ENCODE measurements around the gene WDR11.

WDR11 gene

DNA sequence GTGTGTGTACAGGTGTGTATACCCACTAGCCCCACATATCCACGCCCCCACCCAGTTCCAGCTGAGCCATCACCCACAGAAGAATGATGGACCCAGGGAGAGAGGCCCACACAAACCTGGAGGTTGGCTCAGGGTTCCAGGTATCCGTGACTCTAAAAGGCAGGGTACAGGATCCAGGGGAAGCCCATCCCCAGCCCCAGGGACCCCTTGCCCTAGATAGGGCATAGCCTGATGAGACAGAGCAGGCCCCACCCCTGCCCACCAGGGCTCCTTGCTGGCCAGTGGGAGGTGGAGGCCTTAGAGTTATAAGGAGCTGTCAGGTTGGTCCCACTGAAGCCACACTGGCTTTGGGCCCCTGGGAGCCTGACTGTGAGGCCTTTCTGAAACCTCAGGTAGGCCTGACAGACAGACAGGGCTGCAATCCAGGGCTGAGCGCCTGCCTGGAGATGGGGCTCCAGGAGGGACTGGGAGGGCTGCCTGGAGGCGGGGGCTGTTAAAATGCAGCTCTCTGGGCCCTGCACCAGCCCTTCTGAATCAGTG lies 93.5 kb downstream of the WDR11 start:
- no peak for DNase-seq (ENCODE audit: low read depth)

DNA sequence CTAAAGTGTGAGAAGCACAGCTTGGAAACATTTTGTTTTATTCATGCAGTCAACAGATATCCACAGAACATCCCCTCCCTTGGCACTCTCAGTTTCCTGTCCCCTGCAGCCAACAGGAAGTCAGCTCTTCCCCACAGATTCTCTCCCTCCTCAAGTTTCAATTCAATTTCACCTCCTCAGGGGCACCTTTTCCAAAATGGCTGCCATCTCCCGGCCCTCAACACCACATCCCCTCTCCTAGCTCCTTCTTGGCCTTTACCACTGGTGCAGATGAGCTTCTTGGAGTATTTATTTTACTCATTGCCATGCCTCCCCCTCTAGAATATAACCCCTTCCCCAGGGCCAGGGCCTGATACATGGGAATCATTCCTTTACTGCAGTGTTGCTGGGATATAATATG lies 94.0 kb downstream of the WDR11 start:
- DNase-seq (ENCODE audit: low read depth) = no peak

DNA sequence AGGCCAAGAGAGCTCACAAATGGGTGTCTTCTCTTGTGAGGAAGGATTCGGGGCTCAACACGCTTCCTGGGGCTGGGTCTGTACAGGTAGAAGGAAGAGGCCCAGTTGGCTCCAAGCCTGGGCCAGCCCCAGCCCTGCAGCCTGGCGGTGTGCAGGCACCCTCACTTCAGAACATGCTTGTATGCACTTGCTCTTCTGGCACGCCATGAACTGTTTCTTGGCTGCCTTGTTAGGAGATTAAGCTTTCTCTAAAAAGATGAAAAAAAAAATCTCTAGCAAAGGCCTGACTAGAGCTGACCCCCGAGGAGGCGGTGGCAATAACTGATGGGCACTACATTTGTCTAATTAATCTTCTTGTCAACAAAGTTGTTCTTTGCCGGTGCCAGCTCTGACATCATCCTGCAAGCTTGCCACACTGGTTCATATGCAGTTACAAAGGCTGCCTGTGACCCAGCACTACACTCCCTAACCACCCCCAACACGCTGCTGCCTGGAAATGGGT lies 94.7 kb downstream of the WDR11 start:
- no peak for DNase-seq (ENCODE audit: low read depth)

DNA sequence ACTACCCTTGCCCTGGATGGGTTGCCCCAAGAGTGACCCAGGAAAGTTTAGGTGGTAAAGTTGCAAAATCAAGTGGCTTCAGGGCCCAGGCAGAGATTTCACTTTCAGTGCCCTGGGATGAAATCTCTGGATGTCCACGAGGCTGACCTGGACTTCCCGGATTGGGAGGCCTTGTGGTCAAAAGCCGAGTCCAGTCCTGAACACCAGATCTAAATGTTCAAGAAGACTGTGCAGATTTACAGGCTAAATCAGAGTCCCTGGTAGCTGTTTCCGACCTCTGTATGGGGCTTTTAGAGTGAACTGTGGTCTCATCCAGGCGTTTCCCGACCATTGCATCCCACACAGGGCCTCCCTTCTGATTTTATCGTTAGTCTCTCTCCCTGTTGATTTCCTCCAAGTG lies 95.3 kb downstream of the WDR11 start:
- no peak for DNase-seq (ENCODE audit: low read depth)

DNA sequence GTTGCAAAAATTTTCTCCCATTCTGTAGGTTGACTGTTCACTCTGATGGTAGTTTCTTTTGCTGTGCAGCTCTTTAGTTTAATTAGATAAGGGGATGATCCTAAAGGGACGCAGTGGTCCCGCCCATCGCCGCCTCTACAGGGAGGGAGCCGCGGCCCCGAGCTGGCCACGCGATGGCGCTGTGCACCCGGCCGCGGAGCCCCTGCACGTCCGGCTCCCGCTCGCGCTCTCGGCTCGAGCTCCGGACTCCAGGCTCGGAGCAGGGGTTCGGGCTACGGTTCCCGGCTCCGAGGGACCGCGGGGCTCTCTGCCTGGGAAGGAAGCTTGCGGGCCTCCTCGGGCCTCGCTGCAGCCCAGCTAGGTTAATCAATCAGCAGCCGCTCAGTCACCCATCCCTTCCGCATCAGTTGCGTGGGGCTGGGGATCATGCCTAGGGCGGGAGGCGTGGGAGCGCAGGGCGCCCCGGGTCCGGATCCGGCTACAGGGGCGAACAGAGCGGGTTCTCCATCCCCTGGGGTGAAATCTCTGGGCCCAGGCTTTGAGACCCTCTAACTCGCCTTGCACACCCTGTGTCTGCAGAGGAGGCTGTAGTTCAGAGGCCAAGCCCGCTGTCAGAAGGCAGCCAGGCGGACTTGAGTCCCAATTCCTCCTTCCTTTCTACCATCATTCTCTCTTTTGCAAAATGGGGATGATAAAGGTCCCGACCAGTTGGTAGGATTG lies 97.9 kb downstream of the WDR11 start:
- DNase-seq (ENCODE audit: low read depth) = peak; percentile 17

DNA sequence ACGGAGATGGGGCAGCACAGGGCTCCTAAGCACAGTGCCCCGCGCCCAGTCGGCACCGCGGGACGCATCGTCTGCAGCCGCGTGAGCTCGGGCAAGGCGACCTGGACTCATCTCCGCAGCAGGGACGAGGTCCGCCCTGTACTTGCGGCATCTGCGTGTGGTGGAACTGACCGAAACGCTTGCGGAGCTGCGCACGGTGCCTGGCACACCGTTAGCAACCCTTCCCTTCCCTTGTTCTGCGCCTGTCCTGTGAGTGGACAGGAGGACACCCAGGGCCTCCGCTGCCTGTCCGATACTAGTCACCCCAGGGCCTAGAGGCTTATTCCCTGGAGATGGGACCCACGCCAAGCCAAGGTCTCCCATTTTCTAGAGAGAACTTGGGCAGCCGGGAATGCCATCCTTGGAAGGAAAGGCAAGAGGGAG lies 98.5 kb downstream of the WDR11 start:
- DNase-seq (ENCODE audit: low read depth) = no peak

DNA sequence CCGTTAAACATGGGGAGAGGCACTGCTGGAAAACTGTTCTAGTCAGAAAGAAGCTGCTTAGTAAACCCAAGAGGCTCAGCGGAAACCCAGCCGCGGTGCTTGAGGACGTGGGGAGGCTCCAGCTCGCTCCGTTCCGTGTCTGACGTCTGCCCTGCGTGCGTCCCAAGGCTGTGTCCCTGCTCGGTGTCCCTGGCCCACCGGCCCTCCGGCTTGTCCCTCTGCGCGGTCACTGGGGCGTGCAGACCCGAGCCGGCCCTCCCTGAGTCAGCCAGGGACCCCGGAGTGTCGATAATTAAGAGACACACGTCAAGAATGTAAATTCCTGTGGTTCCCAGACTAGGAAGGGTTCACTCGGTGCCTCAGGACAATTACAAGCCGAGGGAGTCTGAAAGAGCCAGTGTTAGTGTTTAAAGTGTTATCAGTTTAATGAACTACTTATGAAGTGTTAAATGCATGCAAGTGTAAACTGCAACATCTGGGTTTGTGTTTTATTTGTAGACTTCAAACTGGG lies 98.9 kb downstream of the WDR11 start:
- peak; percentile 7 for DNase-seq (ENCODE audit: low read depth)

DNA sequence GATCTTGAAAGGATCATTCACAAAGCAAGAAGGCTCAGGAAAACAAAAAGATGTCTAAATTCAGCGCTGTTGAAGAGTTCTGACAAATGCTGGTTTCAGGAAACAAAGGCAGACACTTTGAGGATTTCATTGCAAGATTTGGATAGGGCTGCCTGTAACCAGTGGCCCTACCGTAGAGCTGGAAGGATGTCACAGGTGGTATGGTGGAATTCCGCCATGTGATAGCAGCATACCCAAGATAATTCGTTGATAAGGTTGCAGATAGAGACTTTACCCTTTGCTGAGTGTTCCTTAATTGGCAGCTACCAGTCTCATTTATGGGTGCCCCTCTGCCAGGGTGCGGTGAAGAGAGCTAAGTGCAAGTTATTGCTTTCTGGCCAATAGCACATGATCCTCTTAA lies 100.1 kb downstream of the WDR11 start:
- no peak for DNase-seq (ENCODE audit: low read depth)

DNA sequence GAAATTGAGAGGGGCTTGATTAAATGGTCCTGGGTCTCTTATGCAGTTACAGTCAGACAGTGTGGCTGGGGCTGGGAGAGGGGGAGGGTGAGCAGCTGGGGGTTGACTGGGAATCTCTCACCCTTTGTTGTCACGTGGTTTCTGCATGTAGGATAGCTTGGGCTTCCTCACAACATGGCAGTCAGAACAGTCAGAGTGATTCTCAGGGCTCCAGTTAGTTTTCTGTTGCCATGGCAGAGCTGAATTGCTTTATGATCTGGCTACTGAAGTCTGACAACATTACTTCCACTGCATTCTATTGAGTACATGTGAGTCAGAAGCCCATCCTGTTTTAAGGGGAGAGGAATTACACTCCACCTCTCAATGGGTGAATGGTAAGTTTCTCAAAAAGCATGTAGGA lies 102.7 kb downstream of the WDR11 start:
- no peak for DNase-seq (ENCODE audit: low read depth)
